Stimulated activated CD8-positive, alpha-beta memory T cell treated with anti-CD3 and anti-CD28 coated beads, Interleukin-4, amount 100 ng/mL, for 24 hours (primary cell): Measurements from ENCODE around the gene WDR35.

ENCODE experiments used
- DNase-seq: peaks from one replicate; pipeline ENCODE4 v3.0.0-alpha.2; 2020; ENCODE audit warnings: low read depth

WDR35 gene

DNA sequence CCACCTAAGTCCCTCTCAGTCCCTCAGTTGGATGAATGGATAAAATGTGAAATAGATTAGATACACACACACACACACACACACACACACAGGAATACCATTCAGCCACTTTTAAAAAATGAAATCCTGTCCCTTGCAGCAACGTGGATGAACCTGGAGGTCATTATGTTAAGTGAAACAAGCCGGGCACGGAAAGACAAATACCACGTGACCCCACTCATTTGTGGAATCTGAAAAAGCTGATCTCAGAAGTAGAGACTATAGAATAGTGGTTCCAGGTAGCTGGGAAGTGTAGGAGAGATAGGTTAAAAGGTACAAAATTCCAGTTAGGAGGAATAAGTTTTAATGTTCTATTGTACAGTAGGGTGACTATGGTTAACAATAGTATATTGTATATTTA, 119.1 kb downstream of the WDR35 start:
- DNase-seq: no peak

DNA sequence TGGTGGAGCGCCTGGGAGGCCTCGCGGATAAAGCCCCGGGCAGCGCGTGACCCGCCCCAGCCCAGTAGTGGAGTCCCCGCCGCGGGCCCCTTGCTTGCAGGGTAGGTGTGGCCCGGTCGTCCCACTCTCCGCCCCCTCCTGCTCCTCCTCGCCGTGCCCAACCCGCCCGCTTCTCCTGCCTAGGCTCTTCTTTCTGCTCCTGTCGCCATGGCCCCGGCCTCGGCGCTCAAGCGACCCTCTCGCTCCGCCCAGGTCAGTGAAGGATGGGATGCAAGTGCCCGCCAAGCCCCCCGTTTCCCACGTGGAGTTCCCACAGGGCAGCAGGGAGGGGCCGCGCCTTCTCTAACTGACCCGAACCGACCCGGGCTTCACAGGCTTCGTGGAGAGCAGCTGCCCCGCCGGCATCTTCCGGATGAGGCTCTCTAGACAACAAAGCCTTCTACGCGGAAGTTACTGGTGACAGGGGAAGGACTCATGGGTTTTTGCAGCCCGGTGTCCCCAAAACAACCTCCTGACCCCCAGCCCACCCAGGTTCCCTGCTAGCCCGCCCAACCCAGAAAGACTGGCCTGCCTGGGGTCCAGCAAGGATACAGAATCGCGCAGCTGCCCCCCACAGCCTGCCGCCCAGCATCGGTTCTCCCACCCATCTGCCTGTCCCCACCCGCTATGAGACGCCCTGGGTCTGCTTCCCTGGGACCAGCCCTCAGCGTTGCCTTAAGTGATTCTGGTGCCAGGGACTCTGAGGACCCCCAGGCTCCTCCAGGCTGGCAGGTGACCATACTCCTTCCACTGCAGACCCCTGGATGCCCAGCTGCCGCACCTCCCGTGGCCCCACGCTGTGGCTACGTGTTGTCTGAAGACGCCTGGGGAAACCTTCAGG, 121.0 kb downstream of the WDR35 start:
- DNase-seq: peak; percentile 44

DNA sequence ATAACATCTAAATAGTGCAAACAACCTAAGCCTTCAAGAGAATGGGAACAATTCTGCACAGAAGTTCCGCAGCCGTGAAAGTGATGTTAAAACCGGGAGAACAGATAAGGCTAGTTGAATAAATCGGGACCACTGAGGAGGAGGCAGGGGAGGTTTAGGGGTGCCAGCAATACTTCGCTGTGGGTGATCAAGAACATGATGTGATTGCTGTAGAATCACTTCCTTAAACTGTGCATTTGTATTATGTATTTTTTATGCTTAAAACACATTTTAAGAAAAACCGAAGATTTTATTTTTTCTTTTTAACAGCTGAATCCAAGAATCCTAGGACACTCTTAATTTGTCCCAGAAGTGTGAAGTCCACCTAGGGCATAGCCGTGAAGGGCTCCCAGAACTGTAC, 121.7 kb downstream of the WDR35 start:
- no peak for DNase-seq

DNA sequence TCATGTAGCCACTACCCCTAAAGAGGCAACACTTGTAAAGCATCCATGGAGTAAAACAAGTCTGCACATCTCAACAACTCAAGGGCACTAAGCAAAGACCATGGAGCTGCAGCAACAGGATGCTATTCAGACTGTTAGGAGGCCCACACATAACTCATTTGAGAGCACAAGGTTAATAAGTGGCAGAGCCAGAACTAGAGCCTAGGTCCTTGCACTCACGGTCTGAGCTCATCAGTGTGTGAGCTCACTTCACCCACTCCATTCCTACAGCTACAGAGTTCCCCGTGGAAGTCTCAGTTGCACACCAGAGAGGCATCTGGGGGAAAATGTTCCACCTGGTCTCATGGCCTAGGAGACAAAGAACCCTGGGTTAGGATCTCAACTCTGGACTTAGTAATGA, 123.1 kb downstream of the WDR35 start:
- no peak for DNase-seq

DNA sequence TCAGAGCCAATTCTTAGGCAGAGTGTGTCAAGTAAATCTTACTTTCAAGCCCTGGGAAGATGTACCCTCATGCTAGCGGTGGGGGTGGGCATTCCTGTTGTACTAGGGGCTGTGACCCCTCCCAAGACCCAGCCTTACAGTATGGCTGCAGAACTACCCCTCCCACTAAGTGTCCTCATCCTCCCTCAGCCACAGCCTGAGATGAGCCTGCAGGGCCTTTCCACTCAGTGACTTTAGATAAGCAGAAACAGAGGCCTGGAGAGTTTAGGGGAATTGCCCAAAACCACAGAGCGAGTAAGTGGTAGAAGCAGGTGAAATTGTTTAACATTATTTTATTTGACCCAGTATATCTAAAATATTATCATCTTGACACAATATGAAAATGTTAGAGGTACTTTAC, 124.8 kb downstream of the WDR35 start:
- DNase-seq: no peak

DNA sequence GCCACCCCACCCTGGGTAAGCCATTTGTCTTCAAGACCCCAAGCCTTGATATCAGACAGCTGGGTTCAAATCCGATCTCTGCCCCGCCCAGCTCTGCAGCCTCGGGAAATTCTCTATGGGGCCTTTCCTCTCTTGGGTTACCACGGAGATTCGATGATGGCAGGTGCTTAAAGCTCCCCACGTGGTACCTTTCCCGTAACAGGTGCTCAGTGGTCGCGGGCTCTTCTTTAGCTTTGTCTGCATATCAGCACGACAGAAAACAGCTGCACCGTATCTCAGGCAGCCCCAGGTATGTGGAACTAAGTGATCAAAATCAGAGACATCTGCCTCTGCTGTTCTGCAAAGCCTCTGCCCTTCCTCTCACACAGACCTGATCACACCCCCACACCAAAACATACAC, 125.5 kb downstream of the WDR35 start:
- no peak for DNase-seq

DNA sequence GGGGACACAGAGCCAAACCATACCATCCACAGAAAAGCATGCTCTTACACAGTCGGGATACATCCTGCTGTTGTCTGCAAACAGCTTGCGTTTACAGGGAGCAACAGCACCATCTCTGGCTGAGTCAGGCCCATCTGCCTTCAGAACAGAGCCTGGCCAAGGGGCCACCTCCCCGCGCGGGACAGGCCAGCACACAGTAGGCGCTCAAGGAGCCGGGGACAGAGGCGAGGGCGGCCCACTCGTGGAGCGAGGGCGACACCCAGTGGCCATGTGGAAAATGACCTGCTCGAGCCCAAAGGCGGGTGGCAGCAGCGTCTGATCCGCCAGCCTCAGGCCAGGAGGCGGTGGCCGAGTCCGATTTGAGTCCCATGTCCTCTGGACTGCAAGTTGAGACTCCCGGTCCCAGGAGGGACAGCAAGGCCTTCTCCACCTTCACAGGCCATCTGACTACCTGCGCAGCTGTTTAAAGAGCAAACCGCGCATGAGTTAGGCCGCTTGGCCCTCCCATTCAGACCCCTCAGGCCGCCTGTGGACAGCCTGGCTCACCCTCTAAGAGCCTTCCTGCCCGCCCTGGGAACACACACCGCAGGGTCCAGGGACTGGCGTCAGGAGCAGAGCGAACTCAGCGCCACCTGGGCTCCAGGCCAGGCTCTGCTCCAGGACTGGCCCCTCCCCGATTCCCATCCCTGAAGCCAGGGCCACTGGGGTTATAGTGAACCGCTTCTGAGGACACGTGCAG, 126.4 kb downstream of the WDR35 start:
- DNase-seq: peak; percentile 43

DNA sequence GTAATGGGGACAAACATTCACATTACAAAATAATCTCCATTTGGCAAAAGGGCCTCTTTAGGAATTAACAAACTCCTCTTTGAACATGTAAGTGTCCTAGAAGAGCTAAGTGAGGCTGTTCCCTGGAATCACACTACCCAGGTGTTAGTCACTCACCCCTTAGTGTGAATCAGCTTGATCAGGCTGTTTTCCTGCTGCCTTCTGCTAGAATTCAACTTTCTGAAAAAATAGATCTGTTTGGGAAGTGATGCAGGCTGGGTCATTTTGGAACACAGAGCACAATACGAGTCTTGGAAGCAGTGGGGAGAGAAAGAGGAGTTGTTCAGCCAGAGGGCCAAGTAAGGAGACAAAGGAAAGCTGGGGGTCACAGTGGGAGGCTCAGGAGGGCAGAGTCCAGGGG, 128.1 kb downstream of the WDR35 start:
- DNase-seq: no peak
